ENCODE results near the gene POLG.

DNA sequence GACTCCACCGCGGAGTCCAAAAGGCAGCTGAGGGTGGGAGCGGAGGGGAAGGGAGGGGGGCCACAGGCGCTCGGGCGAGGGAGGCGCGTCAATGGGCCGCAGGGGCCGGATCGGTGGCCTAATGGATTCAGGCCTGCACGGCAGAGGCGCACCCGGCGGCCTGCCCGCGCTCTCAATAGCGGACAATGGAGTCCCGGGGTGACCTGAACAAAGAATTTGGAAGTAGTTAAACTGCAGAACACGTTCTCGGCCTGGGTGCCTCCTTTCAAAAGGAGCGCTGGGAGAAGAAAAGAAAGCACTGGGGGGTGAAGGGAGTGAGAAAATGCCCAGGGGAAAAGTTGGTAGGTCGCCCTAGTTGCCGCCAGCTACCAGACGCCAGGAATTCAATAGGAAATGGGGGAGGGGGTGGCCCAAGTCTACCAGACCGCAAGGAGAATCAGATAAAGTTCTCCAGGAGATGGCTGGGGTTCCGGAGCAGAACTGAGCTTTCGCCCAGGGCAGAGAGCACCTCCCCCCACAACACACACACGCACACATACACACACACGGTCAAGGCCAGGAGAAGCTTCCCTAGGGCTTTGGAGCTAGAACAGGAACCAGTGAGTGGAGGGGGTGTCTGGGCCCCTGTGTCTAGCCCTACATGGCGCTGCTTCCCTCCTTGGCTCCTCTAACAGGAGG lies 25.8 kb upstream of the POLG start:
- TF ChIP-seq, protein P1, sequence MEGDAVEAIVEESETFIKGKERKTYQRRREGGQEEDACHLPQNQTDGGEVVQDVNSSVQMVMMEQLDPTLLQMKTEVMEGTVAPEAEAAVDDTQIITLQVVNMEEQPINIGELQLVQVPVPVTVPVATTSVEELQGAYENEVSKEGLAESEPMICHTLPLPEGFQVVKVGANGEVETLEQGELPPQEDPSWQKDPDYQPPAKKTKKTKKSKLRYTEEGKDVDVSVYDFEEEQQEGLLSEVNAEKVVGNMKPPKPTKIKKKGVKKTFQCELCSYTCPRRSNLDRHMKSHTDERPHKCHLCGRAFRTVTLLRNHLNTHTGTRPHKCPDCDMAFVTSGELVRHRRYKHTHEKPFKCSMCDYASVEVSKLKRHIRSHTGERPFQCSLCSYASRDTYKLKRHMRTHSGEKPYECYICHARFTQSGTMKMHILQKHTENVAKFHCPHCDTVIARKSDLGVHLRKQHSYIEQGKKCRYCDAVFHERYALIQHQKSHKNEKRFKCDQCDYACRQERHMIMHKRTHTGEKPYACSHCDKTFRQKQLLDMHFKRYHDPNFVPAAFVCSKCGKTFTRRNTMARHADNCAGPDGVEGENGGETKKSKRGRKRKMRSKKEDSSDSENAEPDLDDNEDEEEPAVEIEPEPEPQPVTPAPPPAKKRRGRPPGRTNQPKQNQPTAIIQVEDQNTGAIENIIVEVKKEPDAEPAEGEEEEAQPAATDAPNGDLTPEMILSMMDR (IDR thresholded peaks at IDR 0.05; ENCODE audit: poor library complexity, severe bottlenecking): no peak
- no peak for TF ChIP-seq MXI1 (conservative IDR thresholded peaks at IDR 0.05; ENCODE audit: poor library complexity, severe bottlenecking)

Data from neural cell (in vitro differentiated cells).